Gastrocnemius medialis (tissue), 4 donors: ENCODE measurements around the gene OR10A2. TPM values are rescaled to one million over a fixed set of nuclear protein-coding genes. Genes with fewer than 3 reads are reported as not detected.

ENCODE experiments used
- ATAC-seq, 2 donors: fragments of 150-250 bp; one replicate each; pipeline ENCODE4 v1.9.1; 2016
- DNase-seq, 2 donors: peaks; one replicate each; pipeline ENCODE4 v3.0.0-alpha.2; 2019
- H3K27ac ChIP-seq, 4 donors: fragments of 200-600 bp; sonication (generic); 1 replicate in 1 of 4; 2 replicates in 3 of 4; pipeline ENCODE4 v1.5.1; 2016 to 2018; ENCODE audit warnings: mild to moderate bottlenecking in 2 of 4, moderate library complexity in 1 of 4
- H3K27me3 ChIP-seq, 3 donors: fragments of 200-600 bp; sonication (generic) in 2 of 3; 1 replicate in 1 of 3; 2 replicates in 2 of 3; pipeline versions ENCODE4 v1.5.1 to v1.6.0; 2016 to 2019; ENCODE audit warnings: mild to moderate bottlenecking in 1 of 3, moderate library complexity in 1 of 3
- H3K36me3 ChIP-seq, 2 donors: fragments of 200-600 bp; sonication (generic) in 1 of 2; one replicate each; pipeline ENCODE4 v1.5.1; 2017 to 2018
- H3K4me1 ChIP-seq, 2 donors: fragments of 200-600 bp; sonication (generic) in 1 of 2; one replicate each; pipeline ENCODE4 v1.5.1; 2016 to 2017; ENCODE audit warnings: mild to moderate bottlenecking in 2 of 2
- H3K4me3 ChIP-seq, 4 donors: fragments of 200-600 bp; sonication (generic) in 3 of 4; 1 replicate in 1 of 4; 2 replicates in 3 of 4; pipeline ENCODE4 v1.5.1; 2016 to 2019; ENCODE audit warnings: mild to moderate bottlenecking in 2 of 4
- H3K9me3 ChIP-seq, 3 donors: fragments of 200-600 bp; sonication (generic) in 2 of 3; 1 replicate in 1 of 3; 2 replicates in 2 of 3; pipeline ENCODE4 v1.5.1; 2016 to 2019
- POLR2A ChIP-seq, 2 donors: fragments of 450-650 bp; IDR thresholded peaks; one replicate each; pipeline ENCODE4 v1.6.1; 2017; ENCODE audit warnings: antibody characterized with exemption in 2 of 2, mild to moderate bottlenecking in 2 of 2, moderate library complexity in 2 of 2
- in situ Hi-C, 4 donors: fragments of 200-750 bp; cut with MboI; loops; one replicate each; pipeline versions ENCODE4 v1.15.0 to v1.8.0; 2017; ENCODE audit warnings: low sequenced_read_pairs in 4 of 4
- intact Hi-C: fragments of 100-400 bp; cut with DNase I; formaldehyde crosslinking; loops from one replicate; pipeline ENCODE4 v1.15.1; 2023; ENCODE audit warnings: low total_unique reads
- total RNA-seq, 4 donors: library from RNA; depleted of rRNA; stranded (reverse); fragments of >200 nt; gene quantifications; one replicate each; pipeline versions ENCODE4 v1.1.0 to v1.2.3, GENCODE V29; 2016
- TF ChIP-seq, protein P1 (sequence below), 5 experiments: fragments of 450-650 bp in 3 of 5; fragments of 200-600 bp in 2 of 5; sonication (generic) in 2 of 5; IDR thresholded peaks in 4 of 5; conservative IDR thresholded peaks in 1 of 5; 1 replicate in 4 of 5; 2 replicates in 1 of 5; pipeline ENCODE4 v1.5.1; 2016 to 2019; ENCODE audit warnings: antibody characterized with exemption in 5 of 5, mild to moderate bottlenecking in 3 of 5, moderate library complexity in 3 of 5

Gene OR10A2
- total RNA-seq, 4 donors from 2014 or later, result not detected

GRCh38 chr11:6824136-6824823 is 38.6 kb upstream of the OR10A2 start:
- Histone ChIP-seq H3K27ac (no peak overlapping the region), H3K27me3 (no peaks in the 10 kb centered on the region), H3K4me1 (no peaks in the 10 kb centered on the region), H3K36me3 (no peaks in the 10 kb centered on the region), H3K4me3 (no peak overlapping the region), H3K9me3 (no peaks in the 10 kb centered on the region)
- intact Hi-C loops, result no loop called here
- TF ChIP-seq POLR2A (IDR thresholded peaks at IDR 0.05), result no peak
- TF ChIP-seq, protein P1, sequence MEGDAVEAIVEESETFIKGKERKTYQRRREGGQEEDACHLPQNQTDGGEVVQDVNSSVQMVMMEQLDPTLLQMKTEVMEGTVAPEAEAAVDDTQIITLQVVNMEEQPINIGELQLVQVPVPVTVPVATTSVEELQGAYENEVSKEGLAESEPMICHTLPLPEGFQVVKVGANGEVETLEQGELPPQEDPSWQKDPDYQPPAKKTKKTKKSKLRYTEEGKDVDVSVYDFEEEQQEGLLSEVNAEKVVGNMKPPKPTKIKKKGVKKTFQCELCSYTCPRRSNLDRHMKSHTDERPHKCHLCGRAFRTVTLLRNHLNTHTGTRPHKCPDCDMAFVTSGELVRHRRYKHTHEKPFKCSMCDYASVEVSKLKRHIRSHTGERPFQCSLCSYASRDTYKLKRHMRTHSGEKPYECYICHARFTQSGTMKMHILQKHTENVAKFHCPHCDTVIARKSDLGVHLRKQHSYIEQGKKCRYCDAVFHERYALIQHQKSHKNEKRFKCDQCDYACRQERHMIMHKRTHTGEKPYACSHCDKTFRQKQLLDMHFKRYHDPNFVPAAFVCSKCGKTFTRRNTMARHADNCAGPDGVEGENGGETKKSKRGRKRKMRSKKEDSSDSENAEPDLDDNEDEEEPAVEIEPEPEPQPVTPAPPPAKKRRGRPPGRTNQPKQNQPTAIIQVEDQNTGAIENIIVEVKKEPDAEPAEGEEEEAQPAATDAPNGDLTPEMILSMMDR (IDR thresholded peaks at IDR 0.05 in 4 of 5, conservative IDR thresholded peaks at IDR 0.05 in 1 of 5), result no peak
- ATAC-seq (no peak), DNase-seq (no peak)
- in situ Hi-C loops, result no loop called here

DNA sequence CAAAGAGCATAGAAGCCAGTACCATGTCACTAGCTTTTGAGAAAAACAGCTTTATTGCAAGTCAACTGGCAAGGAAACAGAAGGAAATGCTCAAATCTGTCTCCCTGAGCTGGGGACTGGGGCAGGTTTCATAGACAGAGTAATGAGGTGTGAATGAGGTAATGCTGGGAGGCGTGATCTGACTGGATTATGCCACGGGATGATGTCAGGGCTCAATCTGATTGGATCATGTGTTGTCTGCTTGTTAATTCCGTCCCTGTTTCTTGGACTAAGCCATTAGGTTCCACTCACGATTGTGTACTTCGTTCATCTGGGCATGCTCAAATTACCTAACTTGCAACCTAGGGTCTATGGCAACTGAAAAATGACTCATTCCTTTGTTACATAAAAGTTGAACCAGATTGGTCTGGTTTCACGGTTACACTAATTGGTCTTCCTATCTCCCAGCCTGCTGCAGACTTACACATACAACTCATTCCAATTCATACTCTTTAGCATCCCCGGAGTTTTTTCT is 37.6 kb upstream of the OR10A2 start:
- TF ChIP-seq POLR2A (IDR thresholded peaks at IDR 0.05), result no peak
- TF ChIP-seq, protein P1 (IDR thresholded peaks at IDR 0.05 in 4 of 5, conservative IDR thresholded peaks at IDR 0.05 in 1 of 5), result no peak
- in situ Hi-C loops (loop anchor here in 1 of 4 donors (25.0 kb wide), 1 partner anchor 112 kb away; the partner anchor contains the start of gene ZNF215), intact Hi-C loops (no loop called here)
- Histone ChIP-seq H3K4me3 (no peak overlapping the region), H3K27ac (no peak overlapping the region), H3K27me3 (no peaks in the 10 kb centered on the region), H3K36me3 (no peaks in the 10 kb centered on the region), H3K9me3 (no peaks in the 10 kb centered on the region), H3K4me1 (no peaks in the 10 kb centered on the region)
- DNase-seq (no peak), ATAC-seq (no peak)

- no peak overlapping the region for H3K4me3 ChIP-seq
- no peak for TF ChIP-seq POLR2A (IDR thresholded peaks at IDR 0.05)
- TF ChIP-seq, protein P1 (IDR thresholded peaks at IDR 0.05 in 4 of 5, conservative IDR thresholded peaks at IDR 0.05 in 1 of 5), result no peak
- H3K36me3 ChIP-seq, result no peaks in the 10 kb centered on the region
- H3K27me3 ChIP-seq, result no peaks in the 10 kb centered on the region
- DNase-seq (no peak), ATAC-seq (no peak)
- in situ Hi-C loops, result loop anchor here in 1 of 4 donors (25.0 kb wide), 1 partner anchor 109 kb away; the partner anchor contains the start of gene ZNF215
- intact Hi-C loops, result no loop called here
- no peaks in the 10 kb centered on the region for H3K4me1 ChIP-seq
- H3K27ac ChIP-seq, result no peak overlapping the region
- no peaks in the 10 kb centered on the region for H3K9me3 ChIP-seq
These were observed 34.8 kb upstream of the OR10A2 start for GRCh38 chr11:6828103-6828502.

- ATAC-seq (no peak), DNase-seq (no peak)
- H3K27ac ChIP-seq, result no peak overlapping the region
- TF ChIP-seq POLR2A (IDR thresholded peaks at IDR 0.05), result no peak
- TF ChIP-seq, protein P1 (IDR thresholded peaks at IDR 0.05 in 4 of 5, conservative IDR thresholded peaks at IDR 0.05 in 1 of 5), result no peak
- H3K27me3 ChIP-seq, result no peaks in the 10 kb centered on the region
- intact Hi-C loops (no loop called here), in situ Hi-C loops (loop anchor here in 1 of 4 donors (25.0 kb wide), 1 partner anchor 104 kb away; the partner anchor contains the start of gene ZNF215)
- H3K9me3 ChIP-seq, result no peaks in the 10 kb centered on the region
- H3K36me3 ChIP-seq, result no peaks in the 10 kb centered on the region
- no peak overlapping the region for H3K4me3 ChIP-seq
- no peaks in the 10 kb centered on the region for H3K4me1 ChIP-seq
These were observed 29.5 kb upstream of the OR10A2 start for GRCh38 chr11:6833356-6833755.
